ENCODE data around the gene SLC22A4. TPM values are rescaled to one million over a fixed set of nuclear protein-coding genes. Genes with fewer than 3 reads are reported as not detected.

The SLC22A4 gene
- total and polyA plus RNA-seq, 2 experiments from 2014 or later = 0.27 to 0.32 TPM

GRCh38 chr5:132370181-132370970 is 76.2 kb downstream of the SLC22A4 start:
- no peaks in the 10 kb centered on the region for H3K4me1 ChIP-seq (ENCODE audit: low read depth)
- H3K36me3 ChIP-seq = no peaks in the 10 kb centered on the region
- peak overlapping the region; percentile 33 for H3K4me3 ChIP-seq
- H3K9me3 ChIP-seq (ENCODE audit: low read depth) = no peaks in the 10 kb centered on the region
- peaks cover 6% of the 10 kb centered on the region for H3K27me3 ChIP-seq
- H3K27ac ChIP-seq = no peak overlapping the region
- DNase-seq (ENCODE audit: low read depth in 1 of 2, low spot score in 1 of 2) = no peak
- TF ChIP-seq, protein P1, sequence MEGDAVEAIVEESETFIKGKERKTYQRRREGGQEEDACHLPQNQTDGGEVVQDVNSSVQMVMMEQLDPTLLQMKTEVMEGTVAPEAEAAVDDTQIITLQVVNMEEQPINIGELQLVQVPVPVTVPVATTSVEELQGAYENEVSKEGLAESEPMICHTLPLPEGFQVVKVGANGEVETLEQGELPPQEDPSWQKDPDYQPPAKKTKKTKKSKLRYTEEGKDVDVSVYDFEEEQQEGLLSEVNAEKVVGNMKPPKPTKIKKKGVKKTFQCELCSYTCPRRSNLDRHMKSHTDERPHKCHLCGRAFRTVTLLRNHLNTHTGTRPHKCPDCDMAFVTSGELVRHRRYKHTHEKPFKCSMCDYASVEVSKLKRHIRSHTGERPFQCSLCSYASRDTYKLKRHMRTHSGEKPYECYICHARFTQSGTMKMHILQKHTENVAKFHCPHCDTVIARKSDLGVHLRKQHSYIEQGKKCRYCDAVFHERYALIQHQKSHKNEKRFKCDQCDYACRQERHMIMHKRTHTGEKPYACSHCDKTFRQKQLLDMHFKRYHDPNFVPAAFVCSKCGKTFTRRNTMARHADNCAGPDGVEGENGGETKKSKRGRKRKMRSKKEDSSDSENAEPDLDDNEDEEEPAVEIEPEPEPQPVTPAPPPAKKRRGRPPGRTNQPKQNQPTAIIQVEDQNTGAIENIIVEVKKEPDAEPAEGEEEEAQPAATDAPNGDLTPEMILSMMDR (IDR thresholded peaks at IDR 0.05; ENCODE audit: low read depth, low read length) = no peak

DNA sequence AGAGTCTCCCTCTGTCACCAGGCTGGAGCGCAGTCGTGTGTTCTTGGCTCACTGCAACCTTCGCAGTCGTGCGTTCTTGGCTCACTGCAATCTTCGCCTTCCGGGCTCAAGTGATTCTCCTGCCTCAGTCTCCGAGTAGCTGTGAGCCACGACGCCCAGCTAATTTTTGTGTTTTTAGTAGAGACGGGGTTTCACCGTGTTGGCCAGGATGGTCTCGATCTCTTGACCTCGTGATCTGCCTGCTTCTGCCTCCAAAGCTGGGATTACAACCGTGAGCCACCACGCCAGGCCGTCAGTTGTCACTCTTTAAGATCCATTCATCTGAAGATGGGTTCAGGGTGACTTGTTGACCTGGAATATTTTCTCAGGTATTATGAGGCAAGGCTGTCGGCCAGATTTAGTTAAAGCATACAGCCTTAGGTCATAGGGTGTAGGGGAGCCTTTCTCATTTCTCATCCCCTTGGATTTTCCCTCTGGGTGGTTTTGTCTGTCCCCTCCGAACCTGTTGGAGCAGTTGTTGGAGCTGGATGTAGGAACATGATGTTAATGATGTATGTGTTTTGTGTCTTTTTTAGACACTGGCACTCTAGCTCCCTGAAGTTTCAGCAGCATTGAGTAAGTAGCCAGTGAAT is 76.9 kb downstream of the SLC22A4 start:
- Histone ChIP-seq H3K27me3 (peaks cover 6% of the 10 kb centered on the region), H3K36me3 (no peaks in the 10 kb centered on the region), H3K4me3 (no peak overlapping the region), H3K27ac (no peak overlapping the region), H3K9me3 (ENCODE audit: low read depth) (no peaks in the 10 kb centered on the region), H3K4me1 (ENCODE audit: low read depth) (no peaks in the 10 kb centered on the region)
- no peak for DNase-seq (ENCODE audit: low read depth in 1 of 2, low spot score in 1 of 2)
- TF ChIP-seq, protein P1 (IDR thresholded peaks at IDR 0.05; ENCODE audit: low read depth, low read length) = no peak

- no peaks in the 10 kb centered on the region for H3K4me1 ChIP-seq (ENCODE audit: low read depth)
- TF ChIP-seq, protein P1 (IDR thresholded peaks at IDR 0.05; ENCODE audit: low read depth, low read length) = no peak
- H3K9me3 ChIP-seq (ENCODE audit: low read depth) = no peaks in the 10 kb centered on the region
- DNase-seq (ENCODE audit: low read depth in 1 of 2, low spot score in 1 of 2) = no peak
- H3K36me3 ChIP-seq = no peaks in the 10 kb centered on the region
- H3K27ac ChIP-seq = no peak overlapping the region
- peaks cover 6% of the 10 kb centered on the region for H3K27me3 ChIP-seq
- H3K4me3 ChIP-seq = no peak overlapping the region
Measured at GRCh38 chr5:132371603-132371994, 77.4 kb downstream of the SLC22A4 start.

DNA sequence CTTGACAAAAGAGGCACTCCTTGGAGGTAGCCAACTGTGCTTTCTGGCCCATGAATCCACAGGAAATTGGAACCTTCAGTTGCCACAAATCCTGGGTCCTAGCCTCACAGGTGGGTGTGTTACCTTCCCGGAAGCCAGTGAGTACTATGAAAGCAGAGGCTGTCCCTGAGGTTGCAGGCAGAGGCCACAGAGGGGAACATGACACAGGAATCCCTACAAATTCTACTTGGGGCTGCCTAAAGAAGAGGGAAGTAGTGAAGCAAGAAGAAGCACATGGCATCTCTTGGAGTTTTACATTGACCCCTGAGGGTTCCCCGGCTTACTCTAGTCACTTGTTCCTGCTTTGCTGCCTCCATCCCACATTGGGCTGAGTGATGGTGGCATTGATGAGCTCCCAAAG is 77.9 kb downstream of the SLC22A4 start:
- DNase-seq (ENCODE audit: low read depth in 1 of 2, low spot score in 1 of 2) = no peak
- TF ChIP-seq, protein P1 (IDR thresholded peaks at IDR 0.05; ENCODE audit: low read depth, low read length) = no peak
- Histone ChIP-seq H3K27me3 (peaks cover 6% of the 10 kb centered on the region), H3K4me1 (ENCODE audit: low read depth) (no peaks in the 10 kb centered on the region), H3K9me3 (ENCODE audit: low read depth) (no peaks in the 10 kb centered on the region), H3K27ac (no peak overlapping the region), H3K36me3 (no peaks in the 10 kb centered on the region), H3K4me3 (no peak overlapping the region)

DNA sequence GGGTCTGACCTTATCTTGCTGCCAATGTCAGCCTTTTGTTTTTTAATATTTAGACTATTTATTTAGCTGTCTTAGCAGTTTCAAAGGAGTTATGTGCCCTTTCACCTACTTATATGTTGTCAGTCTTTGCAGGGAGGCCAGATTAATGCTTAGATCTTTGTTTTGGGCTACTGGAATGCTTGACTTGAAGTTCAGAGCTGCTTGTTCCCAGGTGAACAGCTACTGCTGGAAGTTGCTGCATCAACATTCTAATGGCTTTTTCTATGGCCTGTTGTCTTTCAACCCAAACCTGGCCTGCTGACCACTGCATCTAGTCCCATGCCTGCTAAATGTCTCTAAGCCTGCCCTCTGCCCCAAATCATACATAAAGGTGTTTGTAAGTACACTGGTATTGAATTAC is 78.3 kb downstream of the SLC22A4 start:
- TF ChIP-seq, protein P1 (IDR thresholded peaks at IDR 0.05; ENCODE audit: low read depth, low read length) = no peak
- Histone ChIP-seq H3K27ac (no peak overlapping the region), H3K36me3 (no peaks in the 10 kb centered on the region), H3K27me3 (peaks cover 6% of the 10 kb centered on the region), H3K9me3 (ENCODE audit: low read depth) (no peaks in the 10 kb centered on the region), H3K4me1 (ENCODE audit: low read depth) (no peaks in the 10 kb centered on the region), H3K4me3 (no peak overlapping the region)
- no peak for DNase-seq (ENCODE audit: low read depth in 1 of 2, low spot score in 1 of 2)
